ENCODE measurements around the gene OGA. TPM values are rescaled to one million over a fixed set of nuclear protein-coding genes. Genes with fewer than 3 reads are reported as not detected.

OGA gene
- total and polyA plus RNA-seq, 9 of the 15 experiments (the other 6 are each of a cell fraction or from before 2014, with no cell fraction given) = 13.5 to 73.5 (median 59.5) TPM

DNA sequence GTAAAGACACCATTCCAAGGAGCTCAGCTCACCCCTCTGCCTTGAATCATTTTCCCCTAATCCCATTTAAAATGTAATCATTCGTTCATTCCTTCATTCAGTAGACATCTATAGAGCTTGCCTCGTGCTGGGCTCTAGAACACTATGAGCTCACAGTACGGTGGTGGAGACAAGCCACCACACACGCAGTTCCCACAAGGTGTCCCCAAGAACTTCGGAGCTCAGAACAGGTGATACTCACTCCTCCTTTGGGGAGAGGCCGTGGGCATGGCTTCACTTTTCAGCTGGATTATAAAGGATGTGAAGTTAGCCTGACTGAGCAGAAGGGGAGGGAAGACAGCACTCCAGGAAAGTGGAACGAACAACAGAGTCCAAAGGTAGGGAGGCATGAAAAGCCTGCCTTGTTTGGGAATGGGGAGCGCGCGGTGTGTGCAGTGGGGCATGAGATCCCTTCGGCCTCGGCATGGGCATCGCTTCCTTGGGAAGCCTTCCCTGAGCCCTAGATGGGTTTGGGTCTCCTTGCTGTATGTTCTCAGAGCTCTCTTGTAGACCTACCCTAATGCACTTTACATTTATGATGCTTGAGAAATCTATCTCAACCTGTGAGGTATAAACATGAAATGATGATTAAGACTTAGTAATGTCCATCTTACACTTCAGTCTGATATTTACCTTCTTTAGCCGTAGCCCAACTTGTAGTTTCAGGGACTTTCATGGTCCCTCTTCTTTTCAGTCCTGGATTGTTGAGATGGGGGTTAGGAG lies 809 bp upstream of the OGA start (continued):
- TF ChIP-seq, protein P1, sequence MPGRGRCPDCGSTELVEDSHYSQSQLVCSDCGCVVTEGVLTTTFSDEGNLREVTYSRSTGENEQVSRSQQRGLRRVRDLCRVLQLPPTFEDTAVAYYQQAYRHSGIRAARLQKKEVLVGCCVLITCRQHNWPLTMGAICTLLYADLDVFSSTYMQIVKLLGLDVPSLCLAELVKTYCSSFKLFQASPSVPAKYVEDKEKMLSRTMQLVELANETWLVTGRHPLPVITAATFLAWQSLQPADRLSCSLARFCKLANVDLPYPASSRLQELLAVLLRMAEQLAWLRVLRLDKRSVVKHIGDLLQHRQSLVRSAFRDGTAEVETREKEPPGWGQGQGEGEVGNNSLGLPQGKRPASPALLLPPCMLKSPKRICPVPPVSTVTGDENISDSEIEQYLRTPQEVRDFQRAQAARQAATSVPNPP (IDR thresholded peaks at IDR 0.05; ENCODE audit: borderline replicate concordance, insufficient read depth, insufficient read length) = no peak
- 0 out of 3 replicates have a peak, but pooled peaks of 1 of the 2 experiments have one; percentile 13 for TF ChIP-seq CBX3 (IDR thresholded peaks at IDR 0.05; ENCODE audit: borderline replicate concordance in 1 of 2, low read length in 2 of 2)
- TF ChIP-seq, protein P2, sequence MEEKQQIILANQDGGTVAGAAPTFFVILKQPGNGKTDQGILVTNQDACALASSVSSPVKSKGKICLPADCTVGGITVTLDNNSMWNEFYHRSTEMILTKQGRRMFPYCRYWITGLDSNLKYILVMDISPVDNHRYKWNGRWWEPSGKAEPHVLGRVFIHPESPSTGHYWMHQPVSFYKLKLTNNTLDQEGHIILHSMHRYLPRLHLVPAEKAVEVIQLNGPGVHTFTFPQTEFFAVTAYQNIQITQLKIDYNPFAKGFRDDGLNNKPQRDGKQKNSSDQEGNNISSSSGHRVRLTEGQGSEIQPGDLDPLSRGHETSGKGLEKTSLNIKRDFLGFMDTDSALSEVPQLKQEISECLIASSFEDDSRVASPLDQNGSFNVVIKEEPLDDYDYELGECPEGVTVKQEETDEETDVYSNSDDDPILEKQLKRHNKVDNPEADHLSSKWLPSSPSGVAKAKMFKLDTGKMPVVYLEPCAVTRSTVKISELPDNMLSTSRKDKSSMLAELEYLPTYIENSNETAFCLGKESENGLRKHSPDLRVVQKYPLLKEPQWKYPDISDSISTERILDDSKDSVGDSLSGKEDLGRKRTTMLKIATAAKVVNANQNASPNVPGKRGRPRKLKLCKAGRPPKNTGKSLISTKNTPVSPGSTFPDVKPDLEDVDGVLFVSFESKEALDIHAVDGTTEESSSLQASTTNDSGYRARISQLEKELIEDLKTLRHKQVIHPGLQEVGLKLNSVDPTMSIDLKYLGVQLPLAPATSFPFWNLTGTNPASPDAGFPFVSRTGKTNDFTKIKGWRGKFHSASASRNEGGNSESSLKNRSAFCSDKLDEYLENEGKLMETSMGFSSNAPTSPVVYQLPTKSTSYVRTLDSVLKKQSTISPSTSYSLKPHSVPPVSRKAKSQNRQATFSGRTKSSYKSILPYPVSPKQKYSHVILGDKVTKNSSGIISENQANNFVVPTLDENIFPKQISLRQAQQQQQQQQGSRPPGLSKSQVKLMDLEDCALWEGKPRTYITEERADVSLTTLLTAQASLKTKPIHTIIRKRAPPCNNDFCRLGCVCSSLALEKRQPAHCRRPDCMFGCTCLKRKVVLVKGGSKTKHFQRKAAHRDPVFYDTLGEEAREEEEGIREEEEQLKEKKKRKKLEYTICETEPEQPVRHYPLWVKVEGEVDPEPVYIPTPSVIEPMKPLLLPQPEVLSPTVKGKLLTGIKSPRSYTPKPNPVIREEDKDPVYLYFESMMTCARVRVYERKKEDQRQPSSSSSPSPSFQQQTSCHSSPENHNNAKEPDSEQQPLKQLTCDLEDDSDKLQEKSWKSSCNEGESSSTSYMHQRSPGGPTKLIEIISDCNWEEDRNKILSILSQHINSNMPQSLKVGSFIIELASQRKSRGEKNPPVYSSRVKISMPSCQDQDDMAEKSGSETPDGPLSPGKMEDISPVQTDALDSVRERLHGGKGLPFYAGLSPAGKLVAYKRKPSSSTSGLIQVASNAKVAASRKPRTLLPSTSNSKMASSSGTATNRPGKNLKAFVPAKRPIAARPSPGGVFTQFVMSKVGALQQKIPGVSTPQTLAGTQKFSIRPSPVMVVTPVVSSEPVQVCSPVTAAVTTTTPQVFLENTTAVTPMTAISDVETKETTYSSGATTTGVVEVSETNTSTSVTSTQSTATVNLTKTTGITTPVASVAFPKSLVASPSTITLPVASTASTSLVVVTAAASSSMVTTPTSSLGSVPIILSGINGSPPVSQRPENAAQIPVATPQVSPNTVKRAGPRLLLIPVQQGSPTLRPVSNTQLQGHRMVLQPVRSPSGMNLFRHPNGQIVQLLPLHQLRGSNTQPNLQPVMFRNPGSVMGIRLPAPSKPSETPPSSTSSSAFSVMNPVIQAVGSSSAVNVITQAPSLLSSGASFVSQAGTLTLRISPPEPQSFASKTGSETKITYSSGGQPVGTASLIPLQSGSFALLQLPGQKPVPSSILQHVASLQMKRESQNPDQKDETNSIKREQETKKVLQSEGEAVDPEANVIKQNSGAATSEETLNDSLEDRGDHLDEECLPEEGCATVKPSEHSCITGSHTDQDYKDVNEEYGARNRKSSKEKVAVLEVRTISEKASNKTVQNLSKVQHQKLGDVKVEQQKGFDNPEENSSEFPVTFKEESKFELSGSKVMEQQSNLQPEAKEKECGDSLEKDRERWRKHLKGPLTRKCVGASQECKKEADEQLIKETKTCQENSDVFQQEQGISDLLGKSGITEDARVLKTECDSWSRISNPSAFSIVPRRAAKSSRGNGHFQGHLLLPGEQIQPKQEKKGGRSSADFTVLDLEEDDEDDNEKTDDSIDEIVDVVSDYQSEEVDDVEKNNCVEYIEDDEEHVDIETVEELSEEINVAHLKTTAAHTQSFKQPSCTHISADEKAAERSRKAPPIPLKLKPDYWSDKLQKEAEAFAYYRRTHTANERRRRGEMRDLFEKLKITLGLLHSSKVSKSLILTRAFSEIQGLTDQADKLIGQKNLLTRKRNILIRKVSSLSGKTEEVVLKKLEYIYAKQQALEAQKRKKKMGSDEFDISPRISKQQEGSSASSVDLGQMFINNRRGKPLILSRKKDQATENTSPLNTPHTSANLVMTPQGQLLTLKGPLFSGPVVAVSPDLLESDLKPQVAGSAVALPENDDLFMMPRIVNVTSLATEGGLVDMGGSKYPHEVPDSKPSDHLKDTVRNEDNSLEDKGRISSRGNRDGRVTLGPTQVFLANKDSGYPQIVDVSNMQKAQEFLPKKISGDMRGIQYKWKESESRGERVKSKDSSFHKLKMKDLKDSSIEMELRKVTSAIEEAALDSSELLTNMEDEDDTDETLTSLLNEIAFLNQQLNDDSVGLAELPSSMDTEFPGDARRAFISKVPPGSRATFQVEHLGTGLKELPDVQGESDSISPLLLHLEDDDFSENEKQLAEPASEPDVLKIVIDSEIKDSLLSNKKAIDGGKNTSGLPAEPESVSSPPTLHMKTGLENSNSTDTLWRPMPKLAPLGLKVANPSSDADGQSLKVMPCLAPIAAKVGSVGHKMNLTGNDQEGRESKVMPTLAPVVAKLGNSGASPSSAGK (IDR thresholded peaks at IDR 0.05) = peak; percentile 86
- TF ChIP-seq MTA2 (IDR thresholded peaks at IDR 0.05; ENCODE audit: low read depth) = no peak
- no peak for TF ChIP-seq ZNF253 (CRISPR knock-in tag; conservative IDR thresholded peaks at IDR 0.05)
- TF ChIP-seq ETV1 (tag; conservative IDR thresholded peaks at IDR 0.05; ENCODE audit: low read depth) = no peak
- no peak for TF ChIP-seq SMAD3 (CRISPR knock-in tag; conservative IDR thresholded peaks at IDR 0.05)
- TF ChIP-seq, protein P3, sequence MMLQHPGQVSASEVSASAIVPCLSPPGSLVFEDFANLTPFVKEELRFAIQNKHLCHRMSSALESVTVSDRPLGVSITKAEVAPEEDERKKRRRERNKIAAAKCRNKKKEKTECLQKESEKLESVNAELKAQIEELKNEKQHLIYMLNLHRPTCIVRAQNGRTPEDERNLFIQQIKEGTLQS (IDR thresholded peaks at IDR 0.05) = no peak
- TF ChIP-seq, protein P3 (CRISPR knock-in tag; conservative IDR thresholded peaks at IDR 0.05) = 0 out of 2 replicates have a peak, but pooled peaks have one; percentile 34
- TF ChIP-seq ZNF445 (CRISPR knock-in tag; IDR thresholded peaks at IDR 0.05; ENCODE audit: low read depth) = no peak
- TF ChIP-seq CHCHD3 (CRISPR knock-in tag; IDR thresholded peaks at IDR 0.05) = no peak
- TF ChIP-seq ZNF263 (CRISPR knock-in tag; IDR thresholded peaks at IDR 0.05; ENCODE audit: borderline replicate concordance) = no peak

All from K562 (cell line).